CD4-positive, CD25-positive, alpha-beta regulatory T cell (primary cell): ENCODE data around the gene MLLT3. TPM values are rescaled to one million over a fixed set of nuclear protein-coding genes. Genes with fewer than 3 reads are reported as not detected.

Experiments used
- ATAC-seq, 2 donors: fragments of 150-1000 bp; cut with Tn5 transposase; one replicate each; pipeline ENCODE4 v1.10.0; 2021; ENCODE audit warnings: low read depth in 2 of 2, moderate number of reproducible peaks in 2 of 2, moderate library complexity in 1 of 2
- DNase-seq, 3 donors: peaks; one replicate each; pipeline versions ENCODE4 v3.0.0 to v3.0.0-alpha.2; 2012 to 2022; ENCODE audit warnings: mixed read lengths in 1 of 3
- H3K27ac ChIP-seq: one replicate; pipeline ENCODE4 v1.7.0; 2013; ENCODE audit warnings: mild to moderate bottlenecking, low read length; ENCODE audit not compliant: insufficient read depth, poor library complexity, severe bottlenecking
- H3K27me3 ChIP-seq: one replicate; pipeline ENCODE4 v1.7.0; 2013; ENCODE audit warnings: low read length; ENCODE audit not compliant: control insufficient read depth, insufficient read depth
- H3K36me3 ChIP-seq: one replicate; pipeline ENCODE4 v1.7.0; 2013; ENCODE audit warnings: mild to moderate bottlenecking, low read length, moderate library complexity; ENCODE audit not compliant: control insufficient read depth, insufficient read depth
- H3K4me1 ChIP-seq: 2 replicates; pipeline ENCODE4 v1.7.0; 2013; ENCODE audit warnings: mild to moderate bottlenecking, low read length; ENCODE audit not compliant: insufficient read depth, control insufficient read depth, poor library complexity, severe bottlenecking
- H3K4me3 ChIP-seq: one replicate; pipeline ENCODE4 v1.7.0; 2013; ENCODE audit warnings: low read depth, mild to moderate bottlenecking, low read length, moderate library complexity
- H3K9me3 ChIP-seq, 2 experiments: 1 replicate in 1 of 2; 2 replicates in 1 of 2; pipeline ENCODE4 v1.7.0; 2013; ENCODE audit warnings: low read length in 2 of 2, mild to moderate bottlenecking in 1 of 2, moderate library complexity in 1 of 2; ENCODE audit not compliant: control insufficient read depth in 2 of 2
- H3K27ac Mint-ChIP-seq, 3 donors: one replicate each; pipeline ENCODE4 v1.8.0; 2020 to 2022; ENCODE audit warnings: mild to moderate bottlenecking in 3 of 3, mixed read lengths in 3 of 3, moderate library complexity in 2 of 3
- H3K27me3 Mint-ChIP-seq: one replicate; pipeline ENCODE4 v1.8.0; 2022; ENCODE audit warnings: mild to moderate bottlenecking, mixed read lengths
- H3K36me3 Mint-ChIP-seq: one replicate; pipeline ENCODE4 v1.8.0; 2020; ENCODE audit warnings: mixed read lengths
- H3K4me1 Mint-ChIP-seq, 4 donors: one replicate each; pipeline ENCODE4 v1.8.0; 2020 to 2022; ENCODE audit warnings: mixed read lengths in 4 of 4, mild to moderate bottlenecking in 1 of 4
- H3K4me3 Mint-ChIP-seq, 4 donors: one replicate each; pipeline ENCODE4 v1.8.0; 2020 to 2022; ENCODE audit warnings: mild to moderate bottlenecking in 4 of 4, mixed read lengths in 4 of 4, moderate library complexity in 3 of 4
- H3K9me3 Mint-ChIP-seq, 7 donors: one replicate each; pipeline ENCODE4 v1.8.0; 2020 to 2022; ENCODE audit warnings: mixed read lengths in 7 of 7, mild to moderate bottlenecking in 3 of 7, moderate library complexity in 2 of 7
- polyA plus RNA-seq, 4 donors: library from polyadenylated mRNA; unstranded; fragments of 300-500 nt; fragmentation: Illumina TruSeq; gene quantifications; one replicate each; pipeline ENCODE4 v1.2.3, GENCODE V29; 2021
- total RNA-seq: library from RNA; stranded (reverse); gene quantifications from one replicate; pipeline ENCODE4 v1.2.3, GENCODE V29; 2022

The MLLT3 gene
- total and polyA plus RNA-seq, 5 donors from 2014 or later: 37.6 to 63.2 (median 51.1) TPM

DNA sequence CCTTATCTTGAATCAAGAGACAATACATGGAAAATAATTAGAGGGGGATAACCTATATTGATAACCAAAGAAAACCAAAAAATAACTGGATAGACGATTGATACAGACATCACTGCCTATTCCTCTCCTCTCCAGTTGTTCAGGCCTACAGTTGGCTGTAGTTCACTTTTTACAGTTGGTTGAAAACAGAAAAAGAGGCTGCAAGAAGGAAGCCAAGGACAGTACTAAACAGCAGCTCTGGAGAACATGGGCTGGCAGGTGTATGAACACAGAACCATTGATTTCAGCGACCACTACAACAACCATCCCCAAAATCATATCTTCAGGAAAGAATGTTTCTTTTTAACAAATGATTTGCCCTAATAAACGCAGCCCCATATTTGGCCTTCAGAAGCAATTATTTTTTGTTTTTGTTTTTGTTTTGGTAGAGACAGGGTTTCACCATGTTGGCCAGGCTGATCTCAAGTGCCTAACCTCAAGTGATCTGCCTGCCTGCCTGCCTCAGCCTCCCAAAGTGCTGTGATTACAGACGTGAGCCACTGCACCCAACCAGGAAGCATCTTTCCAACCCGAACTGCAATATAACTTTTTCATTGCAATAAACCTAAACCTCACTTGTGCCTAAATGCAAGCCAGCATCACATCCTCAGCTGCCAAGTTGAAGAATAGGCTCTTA, 64.3 kb downstream of the MLLT3 start:
- Mint-ChIP-seq H3K27ac (peak overlapping the region; percentile 8 to 63 (median 21)), H3K4me3 (peak overlapping the region in 2 of 4 donors; percentile 15 to 30), H3K9me3 (no peaks in the 10 kb centered on the region), H3K36me3 (no peaks in the 10 kb centered on the region), H3K27me3 (no peaks in the 10 kb centered on the region), H3K4me1 (peaks cover 56 to 90% (median 77%) of the 10 kb centered on the region in 4 donors)
- H3K36me3 ChIP-seq: no peaks in the 10 kb centered on the region
- no peaks in the 10 kb centered on the region for H3K9me3 ChIP-seq
- peak overlapping the region; percentile 5 for H3K4me3 ChIP-seq
- DNase-seq: no peak
- no peak overlapping the region for H3K27ac ChIP-seq
- ATAC-seq: no peak
- H3K27me3 ChIP-seq: no peaks in the 10 kb centered on the region
- H3K4me1 ChIP-seq: peaks cover 47% of the 10 kb centered on the region

DNA sequence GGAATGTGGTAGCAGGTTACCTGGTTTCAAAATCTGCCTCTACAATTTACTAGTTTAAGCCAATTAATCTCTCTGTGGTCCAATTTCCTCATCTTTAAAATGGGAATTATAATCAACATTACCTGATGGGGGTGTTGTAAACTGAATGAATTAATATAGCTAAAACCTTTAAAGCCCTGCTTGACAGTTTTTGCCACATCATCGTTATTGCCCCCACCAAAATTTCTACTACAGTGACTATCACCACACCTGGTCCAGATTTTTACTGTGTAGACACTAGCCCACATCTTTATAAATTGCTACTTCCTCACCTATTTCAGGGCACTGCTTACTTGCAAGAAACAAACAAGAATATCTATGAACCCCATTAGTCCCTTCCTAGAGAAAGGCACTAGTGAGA, 65.0 kb downstream of the MLLT3 start:
- Histone ChIP-seq H3K4me3 (no peak overlapping the region), H3K27me3 (no peaks in the 10 kb centered on the region), H3K36me3 (no peaks in the 10 kb centered on the region), H3K4me1 (peaks cover 44% of the 10 kb centered on the region), H3K9me3 (no peaks in the 10 kb centered on the region), H3K27ac (no peak overlapping the region)
- H3K4me1 Mint-ChIP-seq: peaks cover 57 to 90% (median 74%) of the 10 kb centered on the region in 4 donors
- no peaks in the 10 kb centered on the region for H3K9me3 Mint-ChIP-seq
- peak overlapping the region in 2 of 4 donors; percentile 5 to 39 for H3K4me3 Mint-ChIP-seq
- H3K36me3 Mint-ChIP-seq: no peaks in the 10 kb centered on the region
- H3K27me3 Mint-ChIP-seq: no peaks in the 10 kb centered on the region
- peak overlapping the region in 2 of 3 donors; percentile 44 to 63 for H3K27ac Mint-ChIP-seq
- ATAC-seq: no peak
- DNase-seq: no peak

DNA sequence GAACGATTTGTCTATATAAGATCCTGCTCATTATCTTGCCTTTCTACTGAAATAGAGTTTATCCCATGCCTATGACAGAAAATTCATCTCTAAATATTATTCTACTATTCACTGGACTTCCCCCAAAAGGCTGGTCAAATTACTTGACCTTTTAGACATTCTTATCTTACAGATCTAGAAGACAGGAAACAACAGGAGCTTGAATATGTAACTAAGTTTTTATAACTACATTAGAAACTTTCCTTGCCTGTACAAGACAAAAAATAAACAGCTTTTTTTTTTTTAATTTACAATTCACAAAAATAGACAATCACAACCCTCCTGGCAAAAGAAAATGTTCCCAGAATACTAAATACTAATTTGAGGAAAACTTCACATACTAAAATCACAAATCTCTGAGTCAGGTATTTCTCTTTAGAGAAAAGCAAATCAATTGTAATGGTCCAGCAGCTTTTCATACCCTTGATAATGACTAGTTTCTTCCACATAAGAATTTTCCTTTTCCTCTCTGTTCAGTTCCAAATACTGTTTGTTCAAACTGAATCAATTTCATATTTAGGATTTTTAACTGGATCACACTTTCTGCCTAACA, 68.6 kb downstream of the MLLT3 start:
- Histone ChIP-seq H3K4me3 (peak overlapping the region; percentile 29), H3K4me1 (peaks cover 42% of the 10 kb centered on the region), H3K9me3 (no peaks in the 10 kb centered on the region), H3K27ac (no peak overlapping the region), H3K36me3 (no peaks in the 10 kb centered on the region), H3K27me3 (no peaks in the 10 kb centered on the region)
- peak overlapping the region; percentile 59 to 81 (median 70) for H3K4me3 Mint-ChIP-seq
- DNase-seq (no peak), ATAC-seq (no peak)
- H3K27me3 Mint-ChIP-seq: no peaks in the 10 kb centered on the region
- H3K4me1 Mint-ChIP-seq: peaks cover 39 to 86% (median 71%) of the 10 kb centered on the region in 4 donors
- H3K36me3 Mint-ChIP-seq: peaks cover 10% of the 10 kb centered on the region
- no peaks in the 10 kb centered on the region for H3K9me3 Mint-ChIP-seq
- peak overlapping the region; percentile 13 to 72 (median 22) for H3K27ac Mint-ChIP-seq

DNA sequence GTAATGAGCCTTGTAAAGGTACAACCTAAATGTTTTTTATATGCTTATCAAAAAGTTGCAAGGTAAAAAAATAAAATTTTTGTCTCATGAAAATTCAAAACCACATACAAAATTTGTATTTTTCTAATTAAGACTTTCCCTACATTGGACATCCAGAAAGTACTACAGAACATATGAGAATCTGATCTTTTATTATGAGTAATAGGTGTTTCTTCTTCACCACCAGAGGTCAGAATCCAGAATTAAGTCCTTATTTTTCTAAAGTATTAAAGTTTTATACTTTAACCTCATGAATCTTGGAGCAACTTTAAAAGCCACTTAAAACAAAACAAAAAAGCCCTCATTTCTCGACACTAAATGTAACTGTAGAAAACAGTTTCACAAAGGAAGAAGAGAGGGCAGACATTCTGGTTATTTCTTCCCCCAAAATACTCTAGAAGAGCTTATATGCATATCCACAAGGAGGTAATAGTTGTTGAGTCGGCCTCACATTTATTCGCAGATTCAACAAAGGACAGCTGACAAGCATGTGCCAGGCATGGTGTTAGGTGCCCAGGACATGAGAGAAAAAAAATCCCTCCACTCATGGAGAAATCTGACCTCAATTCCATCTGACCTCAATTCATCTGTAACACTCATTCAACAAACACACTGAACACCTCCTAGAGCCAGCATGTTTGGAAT, 69.3 kb downstream of the MLLT3 start:
- Histone ChIP-seq H3K4me1 (peaks cover 42% of the 10 kb centered on the region), H3K4me3 (peak overlapping the region; percentile 29), H3K9me3 (no peaks in the 10 kb centered on the region), H3K27ac (no peak overlapping the region), H3K27me3 (no peaks in the 10 kb centered on the region), H3K36me3 (no peaks in the 10 kb centered on the region)
- DNase-seq (peak in 2 of 3 donors; percentile 22 to 66), ATAC-seq (no peak)
- Mint-ChIP-seq H3K4me1 (peaks cover 39 to 83% (median 70%) of the 10 kb centered on the region in 4 donors), H3K36me3 (peaks cover 13% of the 10 kb centered on the region), H3K27ac (peak overlapping the region in 2 of 3 donors; percentile 2 to 72), H3K27me3 (no peaks in the 10 kb centered on the region), H3K4me3 (peak overlapping the region; percentile 20 to 81 (median 68)), H3K9me3 (no peaks in the 10 kb centered on the region)

DNA sequence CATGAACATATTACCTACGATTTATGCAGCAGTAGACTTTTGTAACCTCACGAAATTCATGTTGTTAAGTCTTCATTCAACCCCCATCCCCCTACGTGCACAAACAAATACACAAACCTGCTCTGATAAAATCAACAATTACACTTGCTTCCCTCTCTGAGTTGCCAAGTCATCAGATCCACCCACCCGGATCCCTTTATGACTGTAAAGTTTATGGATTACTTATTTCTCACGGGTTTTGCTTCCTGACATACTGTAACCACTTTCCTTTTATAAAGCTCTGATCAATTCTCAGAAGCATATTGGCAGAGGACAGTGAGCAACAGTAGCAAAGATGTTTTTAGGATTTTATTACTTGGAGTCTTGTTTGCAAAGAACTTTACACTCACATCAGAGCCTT, 70.5 kb downstream of the MLLT3 start:
- Mint-ChIP-seq H3K9me3 (no peaks in the 10 kb centered on the region), H3K4me1 (peaks cover 30 to 79% (median 63%) of the 10 kb centered on the region in 4 donors), H3K27ac (peak overlapping the region; percentile 53 to 85 (median 78)), H3K36me3 (peaks cover 13% of the 10 kb centered on the region), H3K4me3 (peak overlapping the region in 2 of 4 donors; percentile 3), H3K27me3 (no peaks in the 10 kb centered on the region)
- peaks cover 3% of the 10 kb centered on the region for H3K36me3 ChIP-seq
- H3K27ac ChIP-seq: no peak overlapping the region
- no peaks in the 10 kb centered on the region for H3K27me3 ChIP-seq
- DNase-seq (peak in 1 of 3 donors; percentile 60), ATAC-seq (no peak)
- peak overlapping the region; percentile 7 for H3K4me3 ChIP-seq
- no peaks in the 10 kb centered on the region for H3K9me3 ChIP-seq
- H3K4me1 ChIP-seq: peaks cover 42% of the 10 kb centered on the region

DNA sequence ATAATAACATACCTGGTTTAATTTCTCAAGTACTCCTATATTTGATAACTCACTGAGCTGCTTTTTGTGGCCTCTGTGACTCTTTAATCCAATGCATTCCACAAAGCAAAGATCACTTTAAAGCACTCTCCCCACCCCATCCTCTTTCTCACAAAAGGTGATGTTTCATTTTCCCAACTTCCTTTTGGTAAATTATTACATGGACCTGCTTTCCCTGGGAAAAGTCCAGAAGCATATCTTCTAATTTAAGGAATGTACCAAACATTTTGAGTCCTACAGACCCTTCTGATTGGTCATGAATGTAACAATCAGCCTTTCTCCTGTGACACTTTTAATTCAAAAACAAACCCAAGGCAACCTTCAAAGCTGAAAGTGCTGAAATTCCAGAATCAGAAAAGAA, 71.1 kb downstream of the MLLT3 start:
- Mint-ChIP-seq H3K4me1 (peaks cover 30 to 81% (median 63%) of the 10 kb centered on the region in 4 donors), H3K27me3 (no peaks in the 10 kb centered on the region), H3K36me3 (peaks cover 13% of the 10 kb centered on the region), H3K4me3 (peak overlapping the region in 1 of 4 donors; percentile 21), H3K27ac (peak overlapping the region; percentile 53 to 78 (median 59)), H3K9me3 (no peaks in the 10 kb centered on the region)
- no peak for DNase-seq
- Histone ChIP-seq H3K4me1 (peaks cover 42% of the 10 kb centered on the region), H3K27me3 (no peaks in the 10 kb centered on the region), H3K36me3 (peaks cover 3% of the 10 kb centered on the region), H3K9me3 (no peaks in the 10 kb centered on the region), H3K4me3 (no peak overlapping the region), H3K27ac (no peak overlapping the region)
- ATAC-seq: no peak

DNA sequence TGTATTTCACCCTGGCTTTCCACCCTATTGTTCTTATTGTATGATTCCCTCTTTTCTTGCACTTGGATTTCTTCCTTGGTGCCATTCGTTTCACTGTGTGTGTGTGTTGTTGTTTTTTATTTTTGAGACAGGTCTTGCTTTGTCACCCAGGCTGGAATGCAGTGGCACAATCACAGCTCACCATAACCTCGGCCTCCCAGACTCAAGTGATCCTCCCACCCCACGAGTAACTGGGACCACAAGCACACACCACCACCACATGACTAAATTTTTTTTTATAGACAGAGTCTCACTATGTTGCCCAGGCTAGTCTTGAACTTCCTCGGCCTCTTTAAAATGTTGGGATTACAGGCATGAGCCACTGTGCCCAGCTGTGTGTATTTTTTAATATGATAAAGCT, 72.0 kb downstream of the MLLT3 start:
- Mint-ChIP-seq H3K4me3 (no peak overlapping the region), H3K36me3 (peaks cover 16% of the 10 kb centered on the region), H3K27ac (no peak overlapping the region), H3K27me3 (no peaks in the 10 kb centered on the region), H3K9me3 (no peaks in the 10 kb centered on the region), H3K4me1 (peaks cover 28 to 82% (median 65%) of the 10 kb centered on the region in 4 donors)
- DNase-seq (no peak), ATAC-seq (no peak)
- Histone ChIP-seq H3K27me3 (no peaks in the 10 kb centered on the region), H3K9me3 (no peaks in the 10 kb centered on the region), H3K36me3 (peaks cover 3% of the 10 kb centered on the region), H3K4me1 (peaks cover 38% of the 10 kb centered on the region), H3K4me3 (no peak overlapping the region), H3K27ac (no peak overlapping the region)
